Measurements from ENCODE around the gene EFCAB11.

The EFCAB11 gene

DNA sequence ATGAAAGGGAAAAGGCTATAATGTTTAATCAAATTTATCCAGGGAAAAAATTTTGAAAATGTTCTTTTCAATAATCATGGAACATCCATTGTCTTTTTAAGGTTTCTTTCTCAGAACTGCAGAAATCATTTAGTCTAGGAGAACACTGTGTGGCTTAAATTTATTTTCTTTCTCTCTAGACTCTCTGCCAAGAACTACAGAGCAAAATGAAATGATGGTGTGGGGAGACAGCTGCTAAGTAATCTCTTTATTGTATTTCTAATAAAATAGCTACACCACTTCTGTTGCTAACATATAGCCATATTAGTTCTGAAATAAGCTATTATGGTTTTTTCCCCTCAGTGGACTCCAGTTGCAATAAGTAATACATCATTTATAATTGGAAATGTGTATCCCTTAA, 120.9 kb downstream of the EFCAB11 start:
- Histone ChIP-seq H3K27me3 (ENCODE audit: insufficient read depth, poor library complexity, severe bottlenecking) (no peaks in the 10 kb centered on the region), H3K4me3 (replicated peaks; ENCODE audit: insufficient read depth, low read length) (no peak overlapping the region), H3K27ac (replicated peaks) (no peak overlapping the region)
- DNase-seq (ENCODE audit: low read depth in 1 of 2, low spot score in 1 of 2), result no peak
- TF ChIP-seq POLR2AphosphoS5 (IDR thresholded peaks at IDR 0.05; ENCODE audit: low read depth) (no peak), SPI1 (IDR thresholded peaks at IDR 0.05; ENCODE audit: borderline replicate concordance, low read depth) (no peak), GABPA (IDR thresholded peaks at IDR 0.05; ENCODE audit: low read depth) (no peak), REST (IDR thresholded peaks at IDR 0.05; ENCODE audit: insufficient replicate concordance, low read depth) (no peak)
- TF ChIP-seq, protein P1, sequence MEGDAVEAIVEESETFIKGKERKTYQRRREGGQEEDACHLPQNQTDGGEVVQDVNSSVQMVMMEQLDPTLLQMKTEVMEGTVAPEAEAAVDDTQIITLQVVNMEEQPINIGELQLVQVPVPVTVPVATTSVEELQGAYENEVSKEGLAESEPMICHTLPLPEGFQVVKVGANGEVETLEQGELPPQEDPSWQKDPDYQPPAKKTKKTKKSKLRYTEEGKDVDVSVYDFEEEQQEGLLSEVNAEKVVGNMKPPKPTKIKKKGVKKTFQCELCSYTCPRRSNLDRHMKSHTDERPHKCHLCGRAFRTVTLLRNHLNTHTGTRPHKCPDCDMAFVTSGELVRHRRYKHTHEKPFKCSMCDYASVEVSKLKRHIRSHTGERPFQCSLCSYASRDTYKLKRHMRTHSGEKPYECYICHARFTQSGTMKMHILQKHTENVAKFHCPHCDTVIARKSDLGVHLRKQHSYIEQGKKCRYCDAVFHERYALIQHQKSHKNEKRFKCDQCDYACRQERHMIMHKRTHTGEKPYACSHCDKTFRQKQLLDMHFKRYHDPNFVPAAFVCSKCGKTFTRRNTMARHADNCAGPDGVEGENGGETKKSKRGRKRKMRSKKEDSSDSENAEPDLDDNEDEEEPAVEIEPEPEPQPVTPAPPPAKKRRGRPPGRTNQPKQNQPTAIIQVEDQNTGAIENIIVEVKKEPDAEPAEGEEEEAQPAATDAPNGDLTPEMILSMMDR (IDR thresholded peaks at IDR 0.05; ENCODE audit: insufficient read depth, low read length), result no peak

- TF ChIP-seq, protein P1 (IDR thresholded peaks at IDR 0.05; ENCODE audit: insufficient read depth, low read length), result no peak
- no peak for TF ChIP-seq SPI1 (IDR thresholded peaks at IDR 0.05; ENCODE audit: borderline replicate concordance, low read depth)
- no peak for TF ChIP-seq REST (IDR thresholded peaks at IDR 0.05; ENCODE audit: insufficient replicate concordance, low read depth)
- TF ChIP-seq GABPA (IDR thresholded peaks at IDR 0.05; ENCODE audit: low read depth), result no peak
- TF ChIP-seq POLR2AphosphoS5 (IDR thresholded peaks at IDR 0.05; ENCODE audit: low read depth), result no peak
- H3K4me3 ChIP-seq (replicated peaks; ENCODE audit: insufficient read depth, low read length), result no peak overlapping the region
- DNase-seq (ENCODE audit: low read depth in 1 of 2, low spot score in 1 of 2), result no peak
- H3K27ac ChIP-seq (replicated peaks), result no peak overlapping the region
- no peaks in the 10 kb centered on the region for H3K27me3 ChIP-seq (ENCODE audit: insufficient read depth, poor library complexity, severe bottlenecking)
Observed at GRCh38 chr14:89833120-89833532, 121.4 kb downstream of the EFCAB11 start.

DNA sequence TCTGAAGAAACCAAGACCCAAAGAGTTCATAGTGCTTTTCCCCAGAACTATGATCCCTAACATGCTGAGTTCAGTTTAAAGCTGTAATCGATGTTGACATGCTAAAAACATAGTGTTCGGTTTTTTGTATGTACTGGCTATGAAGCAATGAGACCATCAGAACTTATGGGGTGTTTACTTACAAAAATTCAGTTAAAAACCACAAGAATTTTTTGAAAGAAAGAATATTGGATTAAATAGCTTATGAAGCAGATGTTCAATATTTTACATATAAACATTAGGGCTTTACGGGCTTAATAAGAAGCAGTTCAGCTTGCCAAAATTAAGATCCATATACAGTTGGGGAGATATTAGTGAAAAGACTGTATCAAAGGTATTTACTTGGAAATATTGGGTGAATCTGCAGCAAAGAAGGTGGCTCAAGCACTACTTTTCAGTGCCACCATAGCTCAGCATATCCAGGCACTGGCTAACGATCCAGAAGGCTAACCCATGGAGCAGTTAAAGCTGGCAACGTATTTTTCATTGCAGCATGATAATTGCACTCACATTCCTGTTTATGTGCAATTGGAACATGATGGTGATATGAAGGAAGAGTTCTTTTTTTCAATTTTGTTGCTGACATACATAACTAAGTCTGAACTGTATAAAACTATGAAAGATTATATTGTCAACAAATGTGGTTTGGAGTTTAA, 125.9 kb downstream of the EFCAB11 start:
- Histone ChIP-seq H3K27me3 (ENCODE audit: insufficient read depth, poor library complexity, severe bottlenecking) (no peaks in the 10 kb centered on the region), H3K4me3 (replicated peaks; ENCODE audit: insufficient read depth, low read length) (no peak overlapping the region), H3K27ac (replicated peaks) (no peak overlapping the region)
- TF ChIP-seq REST (IDR thresholded peaks at IDR 0.05; ENCODE audit: insufficient replicate concordance, low read depth) (no peak), POLR2AphosphoS5 (IDR thresholded peaks at IDR 0.05; ENCODE audit: low read depth) (no peak), SPI1 (IDR thresholded peaks at IDR 0.05; ENCODE audit: borderline replicate concordance, low read depth) (no peak), GABPA (IDR thresholded peaks at IDR 0.05; ENCODE audit: low read depth) (no peak)
- TF ChIP-seq, protein P1 (IDR thresholded peaks at IDR 0.05; ENCODE audit: insufficient read depth, low read length), result no peak
- DNase-seq (ENCODE audit: low read depth in 1 of 2, low spot score in 1 of 2), result no peak
